Activated T-cell treated with anti-CD3 and anti-CD28 coated beads, Interleukin-2, amount 50 U/mL, for 72 hours (primary cell): ENCODE data around the gene SHMT1. TPM values are rescaled to one million over a fixed set of nuclear protein-coding genes. Genes with fewer than 3 reads are reported as not detected.

ENCODE experiments used
- ATAC-seq, 2 donors: fragments of 150-1000 bp; cut with Tn5 transposase; replicated peaks in 1 of 2; 2 replicates each; pipeline ENCODE4 v1.10.0; 2021; ENCODE audit warnings: moderate library complexity in 2 of 2, mild to moderate bottlenecking in 1 of 2
- DNase-seq, 2 donors: peaks; one replicate each; pipeline ENCODE4 v3.0.0; 2021 to 2022; ENCODE audit warnings: mixed read lengths in 1 of 2
- H3K27ac Mint-ChIP-seq: one replicate; pipeline ENCODE4 v1.8.0; 2022; ENCODE audit warnings: mild to moderate bottlenecking, moderate library complexity, mixed read lengths
- H3K27me3 Mint-ChIP-seq: one replicate; pipeline ENCODE4 v1.8.0; 2022; ENCODE audit warnings: low read depth, mixed read lengths
- H3K36me3 Mint-ChIP-seq, 2 donors: one replicate each; pipeline ENCODE4 v1.8.0; 2022; ENCODE audit warnings: mixed read lengths in 2 of 2, mild to moderate bottlenecking in 1 of 2; ENCODE audit not compliant: insufficient read depth in 2 of 2
- H3K4me1 Mint-ChIP-seq: one replicate; pipeline ENCODE4 v1.8.0; 2022; ENCODE audit warnings: low read depth, mixed read lengths
- H3K4me3 Mint-ChIP-seq, 2 donors: one replicate each; pipeline ENCODE4 v1.8.0; 2022; ENCODE audit warnings: mild to moderate bottlenecking in 2 of 2, mixed read lengths in 2 of 2, moderate library complexity in 2 of 2
- H3K9me3 Mint-ChIP-seq, 2 donors: one replicate each; pipeline ENCODE4 v1.8.0; 2022; ENCODE audit warnings: mixed read lengths in 2 of 2
- total RNA-seq, 2 donors: library from RNA; stranded (reverse); gene quantifications; one replicate each; pipeline ENCODE4 v1.2.3, GENCODE V29; 2022

SHMT1 gene
- total RNA-seq, 2 donors from 2014 or later = 37.3 to 65.6 TPM

- Mint-ChIP-seq H3K9me3 (no peaks in the 10 kb centered on the region), H3K27ac (no peak overlapping the region), H3K4me3 (no peak overlapping the region), H3K27me3 (no peaks in the 10 kb centered on the region), H3K4me1 (peaks cover 21% of the 10 kb centered on the region), H3K36me3 (peaks cover 0 to 12% of the 10 kb centered on the region in 2 donors)
- DNase-seq = no peak
- no peak for ATAC-seq
Measured at GRCh38 chr17:18328643-18329204, 34.6 kb downstream of the SHMT1 start.

GRCh38 chr17:18327556-18327955 lies 35.8 kb downstream of the SHMT1 start:
- H3K4me3 Mint-ChIP-seq = no peak overlapping the region
- no peak for ATAC-seq
- H3K27me3 Mint-ChIP-seq = no peaks in the 10 kb centered on the region
- H3K9me3 Mint-ChIP-seq = no peaks in the 10 kb centered on the region
- no peak overlapping the region for H3K27ac Mint-ChIP-seq
- peaks cover 0 to 12% of the 10 kb centered on the region in 2 donors for H3K36me3 Mint-ChIP-seq
- no peak for DNase-seq
- H3K4me1 Mint-ChIP-seq = peaks cover 15% of the 10 kb centered on the region

GRCh38 chr17:18327093-18327492 lies 36.3 kb downstream of the SHMT1 start:
- Mint-ChIP-seq H3K4me1 (peaks cover 11% of the 10 kb centered on the region), H3K36me3 (peaks cover 0 to 11% of the 10 kb centered on the region in 2 donors), H3K27me3 (no peaks in the 10 kb centered on the region), H3K27ac (no peak overlapping the region), H3K4me3 (no peak overlapping the region), H3K9me3 (no peaks in the 10 kb centered on the region)
- ATAC-seq = no peak
- no peak for DNase-seq

GRCh38 chr17:18326572-18326971 lies 36.8 kb downstream of the SHMT1 start:
- H3K4me3 Mint-ChIP-seq = no peak overlapping the region
- H3K27me3 Mint-ChIP-seq = no peaks in the 10 kb centered on the region
- ATAC-seq = no peak
- H3K4me1 Mint-ChIP-seq = peaks cover 11% of the 10 kb centered on the region
- peaks cover 0 to 7% of the 10 kb centered on the region in 2 donors for H3K36me3 Mint-ChIP-seq
- no peaks in the 10 kb centered on the region for H3K9me3 Mint-ChIP-seq
- DNase-seq = no peak
- peak overlapping the region; percentile 69 for H3K27ac Mint-ChIP-seq

GRCh38 chr17:18326039-18326438 lies 37.3 kb downstream of the SHMT1 start:
- H3K27ac Mint-ChIP-seq = peak overlapping the region; percentile 69
- peaks cover 0 to 7% of the 10 kb centered on the region in 2 donors for H3K36me3 Mint-ChIP-seq
- H3K4me3 Mint-ChIP-seq = no peak overlapping the region
- no peak for ATAC-seq
- H3K9me3 Mint-ChIP-seq = no peaks in the 10 kb centered on the region
- no peak for DNase-seq
- H3K4me1 Mint-ChIP-seq = peaks cover 16% of the 10 kb centered on the region
- H3K27me3 Mint-ChIP-seq = no peaks in the 10 kb centered on the region

GRCh38 chr17:18324140-18325050 lies 39.0 kb downstream of the SHMT1 start:
- Mint-ChIP-seq H3K27ac (no peak overlapping the region), H3K27me3 (no peaks in the 10 kb centered on the region), H3K9me3 (no peaks in the 10 kb centered on the region), H3K4me3 (no peak overlapping the region), H3K4me1 (peaks cover 32% of the 10 kb centered on the region), H3K36me3 (peaks cover 2 to 3% of the 10 kb centered on the region in 2 donors)
- DNase-seq = no peak
- ATAC-seq = no peak

GRCh38 chr17:18323507-18324139 lies 39.7 kb downstream of the SHMT1 start:
- Mint-ChIP-seq H3K4me1 (peaks cover 40% of the 10 kb centered on the region), H3K27me3 (no peaks in the 10 kb centered on the region), H3K4me3 (no peak overlapping the region), H3K9me3 (no peaks in the 10 kb centered on the region), H3K27ac (no peak overlapping the region), H3K36me3 (peaks cover 2 to 3% of the 10 kb centered on the region in 2 donors)
- DNase-seq (no peak), ATAC-seq (no peak)

- DNase-seq (no peak), ATAC-seq (no peak)
- Mint-ChIP-seq H3K27me3 (no peaks in the 10 kb centered on the region), H3K4me1 (peaks cover 46% of the 10 kb centered on the region), H3K27ac (no peak overlapping the region), H3K9me3 (no peaks in the 10 kb centered on the region), H3K4me3 (no peak overlapping the region), H3K36me3 (peaks cover 2 to 3% of the 10 kb centered on the region in 2 donors)
Measured at GRCh38 chr17:18323007-18323406, 40.3 kb downstream of the SHMT1 start.

GRCh38 chr17:18322522-18322921 lies 40.8 kb downstream of the SHMT1 start:
- Mint-ChIP-seq H3K27ac (no peak overlapping the region), H3K36me3 (peaks cover 2 to 3% of the 10 kb centered on the region in 2 donors), H3K4me1 (peaks cover 50% of the 10 kb centered on the region), H3K9me3 (no peaks in the 10 kb centered on the region), H3K27me3 (no peaks in the 10 kb centered on the region), H3K4me3 (no peak overlapping the region)
- DNase-seq = no peak
- ATAC-seq = no peak

- no peak for DNase-seq
- Mint-ChIP-seq H3K9me3 (no peaks in the 10 kb centered on the region), H3K4me1 (peaks cover 56% of the 10 kb centered on the region), H3K27ac (no peak overlapping the region), H3K27me3 (no peaks in the 10 kb centered on the region), H3K4me3 (no peak overlapping the region), H3K36me3 (peaks cover 4 to 5% of the 10 kb centered on the region in 2 donors)
- no peak for ATAC-seq
Measured at GRCh38 chr17:18321309-18321708, 42.0 kb downstream of the SHMT1 start.

GRCh38 chr17:18320301-18320700 lies 43.0 kb downstream of the SHMT1 start:
- Mint-ChIP-seq H3K4me1 (peaks cover 59% of the 10 kb centered on the region), H3K27ac (peak overlapping the region; percentile 36), H3K4me3 (no peak overlapping the region), H3K9me3 (no peaks in the 10 kb centered on the region), H3K36me3 (peaks cover 4% of the 10 kb centered on the region in 2 donors), H3K27me3 (no peaks in the 10 kb centered on the region)
- DNase-seq (no peak), ATAC-seq (no peak)

- DNase-seq (no peak), ATAC-seq (no peak)
- H3K27ac Mint-ChIP-seq = peak overlapping the region; percentile 36
- peak overlapping the region in 1 of 2 donors; percentile 20 for H3K4me3 Mint-ChIP-seq
- H3K9me3 Mint-ChIP-seq = no peaks in the 10 kb centered on the region
- peaks cover 4 to 5% of the 10 kb centered on the region in 2 donors for H3K36me3 Mint-ChIP-seq
- H3K27me3 Mint-ChIP-seq = no peaks in the 10 kb centered on the region
- H3K4me1 Mint-ChIP-seq = peaks cover 59% of the 10 kb centered on the region
Measured at GRCh38 chr17:18319604-18320256, 43.6 kb downstream of the SHMT1 start.
